ENCODE results near the gene BACE1-AS.

The BACE1-AS gene

GRCh38 chr11:117337076-117337475 is 45.9 kb downstream of the BACE1-AS start:
- in situ Hi-C loops (cut with MboI; ENCODE audit: low sequenced_read_pairs, unreplicated experiment): no loop called here
- DNase-seq (ENCODE audit: low spot score): no peak
- no peak for TF ChIP-seq CTCF (IDR thresholded peaks at IDR 0.05; ENCODE audit: borderline replicate concordance, control extremely low read depth, extremely low read depth, insufficient read depth, missing control alignments)
